Upper lobe of left lung (tissue), 4 donors: ENCODE data around the gene PIN4.

ENCODE experiments used
- EP300 ChIP-seq, 4 donors: sonication (generic); formaldehyde crosslinking; IDR thresholded peaks; one replicate each; pipeline ENCODE4 v1.5.1; 2017; ENCODE audit warnings: antibody characterized with exemption in 4 of 4, control low read depth in 2 of 4
- POLR2A ChIP-seq, 4 donors: fragments of 450-650 bp; IDR thresholded peaks; one replicate each; pipeline ENCODE4 v1.5.1; 2016 to 2017; ENCODE audit warnings: antibody characterized with exemption in 4 of 4, mild to moderate bottlenecking in 2 of 4
- POLR2AphosphoS5 ChIP-seq, 2 donors: sonication (generic); formaldehyde crosslinking; IDR thresholded peaks; one replicate each; pipeline ENCODE4 v1.5.1; 2017; ENCODE audit warnings: antibody characterized with exemption in 2 of 2
- TF ChIP-seq, protein P1 (sequence below), 6 experiments: fragments of 450-650 bp in 4 of 6; fragments of 200-600 bp in 2 of 6; sonication (generic) in 2 of 6; IDR thresholded peaks; one replicate each; pipeline ENCODE4 v1.5.1; 2016 to 2019; ENCODE audit warnings: antibody characterized with exemption in 6 of 6

DNA sequence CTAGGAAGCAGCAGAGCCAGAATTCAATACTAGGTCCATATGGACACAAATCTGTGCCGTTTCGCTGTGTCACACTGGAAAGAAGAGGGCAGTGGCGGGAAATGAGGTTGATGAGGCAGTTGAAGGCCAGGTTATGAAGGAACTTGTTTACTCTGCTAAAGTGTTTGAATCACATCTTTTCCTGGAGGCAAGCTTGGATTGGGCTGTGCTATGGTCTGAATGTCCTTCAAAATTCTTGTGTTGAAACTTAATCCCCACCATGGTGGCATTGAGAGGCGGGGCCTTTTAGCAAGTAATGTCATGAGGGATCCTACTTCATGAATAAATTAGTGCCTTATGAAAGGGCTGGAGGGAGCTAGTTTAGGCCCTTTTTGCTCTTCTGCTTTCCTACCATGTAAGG lies 59.4 kb downstream of the PIN4 start:
- TF ChIP-seq, protein P1, sequence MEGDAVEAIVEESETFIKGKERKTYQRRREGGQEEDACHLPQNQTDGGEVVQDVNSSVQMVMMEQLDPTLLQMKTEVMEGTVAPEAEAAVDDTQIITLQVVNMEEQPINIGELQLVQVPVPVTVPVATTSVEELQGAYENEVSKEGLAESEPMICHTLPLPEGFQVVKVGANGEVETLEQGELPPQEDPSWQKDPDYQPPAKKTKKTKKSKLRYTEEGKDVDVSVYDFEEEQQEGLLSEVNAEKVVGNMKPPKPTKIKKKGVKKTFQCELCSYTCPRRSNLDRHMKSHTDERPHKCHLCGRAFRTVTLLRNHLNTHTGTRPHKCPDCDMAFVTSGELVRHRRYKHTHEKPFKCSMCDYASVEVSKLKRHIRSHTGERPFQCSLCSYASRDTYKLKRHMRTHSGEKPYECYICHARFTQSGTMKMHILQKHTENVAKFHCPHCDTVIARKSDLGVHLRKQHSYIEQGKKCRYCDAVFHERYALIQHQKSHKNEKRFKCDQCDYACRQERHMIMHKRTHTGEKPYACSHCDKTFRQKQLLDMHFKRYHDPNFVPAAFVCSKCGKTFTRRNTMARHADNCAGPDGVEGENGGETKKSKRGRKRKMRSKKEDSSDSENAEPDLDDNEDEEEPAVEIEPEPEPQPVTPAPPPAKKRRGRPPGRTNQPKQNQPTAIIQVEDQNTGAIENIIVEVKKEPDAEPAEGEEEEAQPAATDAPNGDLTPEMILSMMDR (IDR thresholded peaks at IDR 0.05): no peak
- TF ChIP-seq POLR2AphosphoS5 (IDR thresholded peaks at IDR 0.05) (no peak), POLR2A (IDR thresholded peaks at IDR 0.05) (no peak), EP300 (IDR thresholded peaks at IDR 0.05) (no peak)
